Measurements from ENCODE around the gene GREM2. TPM values are rescaled to one million over a fixed set of nuclear protein-coding genes. Genes with fewer than 3 reads are reported as not detected.

GREM2 gene
- total RNA-seq, 1 donor from 2014 or later: 4.2 TPM

DNA sequence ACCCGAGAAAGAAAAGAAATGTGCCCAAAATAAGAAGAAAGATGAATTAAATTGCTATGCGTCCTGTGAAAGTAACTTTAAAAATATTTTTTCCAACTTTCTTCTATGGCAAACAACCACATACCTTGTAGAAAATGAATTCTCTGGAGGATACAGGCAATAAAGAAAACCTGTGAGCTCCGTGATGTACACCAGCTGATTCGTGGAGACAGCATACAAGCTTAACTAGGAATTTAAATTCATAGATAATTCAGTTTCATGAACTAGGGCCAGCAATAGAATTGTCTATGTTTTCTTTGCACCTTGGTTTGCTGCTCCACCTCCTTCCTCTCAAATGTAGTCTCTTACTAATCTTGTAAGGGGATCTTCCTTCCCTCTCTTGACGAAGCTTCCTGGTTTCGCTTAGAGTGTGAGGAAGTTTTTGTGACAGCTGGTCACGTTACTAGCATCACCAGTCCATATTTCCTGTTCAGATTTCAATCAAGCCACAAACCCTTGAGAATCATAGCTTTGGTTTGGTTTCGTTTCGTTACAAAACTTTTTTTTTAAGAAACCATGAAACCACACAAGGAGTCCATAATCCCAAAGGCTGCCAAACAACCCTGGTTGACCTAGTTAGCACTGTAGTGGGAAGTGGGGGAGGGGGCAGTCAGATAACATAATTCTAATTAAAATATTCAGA lies 35.8 kb downstream of the GREM2 start:
- Mint-ChIP-seq H3K4me3 (no peak overlapping the region), H3K36me3 (no peaks in the 10 kb centered on the region), H3K27ac (no peak overlapping the region), H3K27me3 (peaks cover 4% of the 10 kb centered on the region), H3K4me1 (ENCODE audit: unreplicated experiment) (no peaks in the 10 kb centered on the region), H3K9me3 (no peaks in the 10 kb centered on the region)
- TF ChIP-seq CTCF (conservative IDR thresholded peaks at IDR 0.05): no peak
- no peak for DNase-seq (ENCODE audit: extremely low spot score, unreplicated experiment)

DNA sequence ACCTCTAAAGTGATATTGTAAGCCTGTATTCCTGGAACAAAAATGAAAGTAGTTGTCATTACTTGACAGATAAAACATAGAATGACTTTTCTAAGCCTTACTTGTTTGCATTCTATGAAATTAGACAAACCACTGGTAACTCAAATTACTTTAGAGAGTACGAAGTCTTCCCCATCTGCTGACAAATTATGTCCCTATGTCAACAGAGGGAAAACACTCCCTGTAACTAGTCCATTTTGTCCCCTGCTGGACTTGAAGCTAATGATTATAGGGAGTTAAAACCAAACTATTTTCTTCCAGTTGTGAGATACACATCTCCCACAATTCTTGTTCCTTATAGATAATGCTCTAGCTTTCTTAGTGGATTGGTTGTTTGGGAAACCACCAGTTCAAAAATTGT lies 39.6 kb downstream of the GREM2 start:
- DNase-seq (ENCODE audit: extremely low spot score, unreplicated experiment): no peak
- H3K27ac Mint-ChIP-seq: no peak overlapping the region
- H3K4me3 Mint-ChIP-seq: no peak overlapping the region
- no peaks in the 10 kb centered on the region for H3K27me3 Mint-ChIP-seq
- H3K36me3 Mint-ChIP-seq: no peaks in the 10 kb centered on the region
- H3K4me1 Mint-ChIP-seq (ENCODE audit: unreplicated experiment): no peaks in the 10 kb centered on the region
- TF ChIP-seq CTCF (conservative IDR thresholded peaks at IDR 0.05): no peak
- H3K9me3 Mint-ChIP-seq: no peaks in the 10 kb centered on the region

- no peak for TF ChIP-seq CTCF (conservative IDR thresholded peaks at IDR 0.05)
- peaks cover under 1% of the 10 kb centered on the region for H3K9me3 Mint-ChIP-seq
- H3K4me3 Mint-ChIP-seq: no peak overlapping the region
- H3K27ac Mint-ChIP-seq: no peak overlapping the region
- H3K36me3 Mint-ChIP-seq: no peaks in the 10 kb centered on the region
- no peaks in the 10 kb centered on the region for H3K4me1 Mint-ChIP-seq (ENCODE audit: unreplicated experiment)
- no peak for DNase-seq (ENCODE audit: extremely low spot score, unreplicated experiment)
- no peaks in the 10 kb centered on the region for H3K27me3 Mint-ChIP-seq
These were observed 40.2 kb downstream of the GREM2 start for GRCh38 chr1:240571782-240572181.

DNA sequence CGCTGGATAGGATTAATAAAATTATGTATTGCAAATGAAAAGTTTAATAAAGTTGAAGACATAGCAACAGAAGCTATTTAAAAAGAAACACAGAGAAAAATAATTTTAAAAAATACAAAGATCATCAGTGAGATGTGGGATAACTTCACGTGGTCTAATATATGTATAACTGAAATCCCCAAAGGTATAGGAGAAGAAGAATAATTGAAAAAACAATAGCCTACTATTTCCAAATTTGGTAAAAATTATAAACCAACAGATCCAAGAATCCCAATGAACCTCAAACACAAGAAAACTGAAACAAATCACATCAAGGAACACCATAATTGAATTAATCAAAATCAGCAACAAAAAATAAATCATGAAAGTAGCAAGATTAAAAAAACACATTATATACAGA lies 44.9 kb downstream of the GREM2 start:
- Mint-ChIP-seq H3K4me1 (ENCODE audit: unreplicated experiment) (no peaks in the 10 kb centered on the region), H3K9me3 (peaks cover 8% of the 10 kb centered on the region), H3K36me3 (no peaks in the 10 kb centered on the region), H3K27ac (no peak overlapping the region), H3K4me3 (no peak overlapping the region), H3K27me3 (no peaks in the 10 kb centered on the region)
- no peak for DNase-seq (ENCODE audit: extremely low spot score, unreplicated experiment)
- TF ChIP-seq CTCF (conservative IDR thresholded peaks at IDR 0.05): no peak

GRCh38 chr1:240562779-240563178 lies 49.2 kb downstream of the GREM2 start:
- peaks cover 12% of the 10 kb centered on the region for H3K9me3 Mint-ChIP-seq
- no peak overlapping the region for H3K4me3 Mint-ChIP-seq
- H3K4me1 Mint-ChIP-seq (ENCODE audit: unreplicated experiment): no peaks in the 10 kb centered on the region
- H3K27ac Mint-ChIP-seq: no peak overlapping the region
- H3K27me3 Mint-ChIP-seq: no peaks in the 10 kb centered on the region
- DNase-seq (ENCODE audit: extremely low spot score, unreplicated experiment): no peak
- H3K36me3 Mint-ChIP-seq: peaks cover 3% of the 10 kb centered on the region
- TF ChIP-seq CTCF (conservative IDR thresholded peaks at IDR 0.05): no peak

All from type B pancreatic cell (in vitro differentiated cells).